ENCODE measurements around the gene BTBD10.
"Not testable (repeated sequence)": the region's sequence is repeated elsewhere in the genome, so short reads cannot be mapped to it uniquely, and the experiment has no call there.

BTBD10 gene

DNA sequence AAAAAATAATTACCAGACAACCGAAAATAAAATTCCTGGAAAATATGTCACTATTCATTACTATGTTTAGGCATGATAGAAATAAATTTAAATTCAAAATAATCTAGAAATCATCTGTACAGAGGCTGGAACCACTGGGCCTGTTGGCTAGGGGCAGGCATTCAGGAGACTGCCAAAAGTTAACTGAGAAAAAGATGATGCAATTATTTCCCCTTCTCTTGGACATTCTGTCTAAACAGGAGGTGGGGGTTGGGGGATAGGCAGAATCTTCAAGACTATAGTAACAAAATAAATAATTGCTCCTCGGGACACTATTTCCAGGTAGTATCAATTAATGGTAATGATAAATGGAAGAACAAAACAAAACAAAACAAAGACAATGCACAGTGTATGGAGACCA, 14.1 kb downstream of the BTBD10 start:
- H3K4me3 ChIP-seq (ENCODE audit: low read depth, low read length) = no peak overlapping the region
- TF ChIP-seq, protein P1, sequence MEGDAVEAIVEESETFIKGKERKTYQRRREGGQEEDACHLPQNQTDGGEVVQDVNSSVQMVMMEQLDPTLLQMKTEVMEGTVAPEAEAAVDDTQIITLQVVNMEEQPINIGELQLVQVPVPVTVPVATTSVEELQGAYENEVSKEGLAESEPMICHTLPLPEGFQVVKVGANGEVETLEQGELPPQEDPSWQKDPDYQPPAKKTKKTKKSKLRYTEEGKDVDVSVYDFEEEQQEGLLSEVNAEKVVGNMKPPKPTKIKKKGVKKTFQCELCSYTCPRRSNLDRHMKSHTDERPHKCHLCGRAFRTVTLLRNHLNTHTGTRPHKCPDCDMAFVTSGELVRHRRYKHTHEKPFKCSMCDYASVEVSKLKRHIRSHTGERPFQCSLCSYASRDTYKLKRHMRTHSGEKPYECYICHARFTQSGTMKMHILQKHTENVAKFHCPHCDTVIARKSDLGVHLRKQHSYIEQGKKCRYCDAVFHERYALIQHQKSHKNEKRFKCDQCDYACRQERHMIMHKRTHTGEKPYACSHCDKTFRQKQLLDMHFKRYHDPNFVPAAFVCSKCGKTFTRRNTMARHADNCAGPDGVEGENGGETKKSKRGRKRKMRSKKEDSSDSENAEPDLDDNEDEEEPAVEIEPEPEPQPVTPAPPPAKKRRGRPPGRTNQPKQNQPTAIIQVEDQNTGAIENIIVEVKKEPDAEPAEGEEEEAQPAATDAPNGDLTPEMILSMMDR (IDR thresholded peaks at IDR 0.05; ENCODE audit: control insufficient read depth, extremely low read depth, insufficient read depth) = no peak
- no peak for DNase-seq (ENCODE audit: low read depth)

DNA sequence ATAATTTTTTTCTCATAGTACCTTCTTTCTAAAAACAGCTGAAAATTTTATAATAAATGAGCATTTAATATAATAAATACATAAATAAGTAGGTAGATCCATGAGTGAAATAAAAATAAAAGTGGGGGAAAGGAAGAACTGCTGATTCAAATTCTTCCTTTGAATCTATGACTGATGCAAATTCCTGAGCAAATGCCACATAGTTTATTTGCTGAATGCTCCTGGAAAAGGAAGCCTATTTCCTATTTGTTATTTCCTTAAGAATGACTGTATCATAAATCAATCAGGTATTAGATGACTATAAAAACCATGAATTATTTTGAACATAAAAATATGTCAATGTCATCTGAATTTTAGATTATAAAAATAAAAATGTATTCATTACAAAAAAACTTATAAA, 16.6 kb downstream of the BTBD10 start:
- no peak for DNase-seq (ENCODE audit: low read depth)
- TF ChIP-seq, protein P1 (IDR thresholded peaks at IDR 0.05; ENCODE audit: control insufficient read depth, extremely low read depth, insufficient read depth) = no peak
- no peak overlapping the region for H3K4me3 ChIP-seq (ENCODE audit: low read depth, low read length)

DNA sequence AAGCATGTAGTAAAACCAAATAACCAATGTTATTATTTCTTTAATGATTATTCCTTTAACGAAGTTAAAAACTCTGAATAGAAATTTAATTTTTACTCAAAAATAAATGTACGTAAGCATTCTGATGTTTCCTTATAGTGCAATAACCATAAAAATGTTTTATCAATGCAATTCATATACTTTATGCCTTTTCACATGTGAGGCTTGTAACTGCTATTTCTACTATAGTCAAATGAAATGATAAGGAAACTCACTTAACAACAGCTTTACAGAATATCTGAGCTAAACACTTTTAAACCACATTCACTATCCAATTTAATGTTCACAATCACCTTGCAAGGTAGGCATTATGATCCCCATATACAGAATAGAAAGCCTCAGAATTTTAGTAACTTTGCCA, 17.4 kb downstream of the BTBD10 start:
- TF ChIP-seq, protein P1 (IDR thresholded peaks at IDR 0.05; ENCODE audit: control insufficient read depth, extremely low read depth, insufficient read depth) = no peak
- no peak for DNase-seq (ENCODE audit: low read depth)
- H3K4me3 ChIP-seq (ENCODE audit: low read depth, low read length) = no peak overlapping the region

DNA sequence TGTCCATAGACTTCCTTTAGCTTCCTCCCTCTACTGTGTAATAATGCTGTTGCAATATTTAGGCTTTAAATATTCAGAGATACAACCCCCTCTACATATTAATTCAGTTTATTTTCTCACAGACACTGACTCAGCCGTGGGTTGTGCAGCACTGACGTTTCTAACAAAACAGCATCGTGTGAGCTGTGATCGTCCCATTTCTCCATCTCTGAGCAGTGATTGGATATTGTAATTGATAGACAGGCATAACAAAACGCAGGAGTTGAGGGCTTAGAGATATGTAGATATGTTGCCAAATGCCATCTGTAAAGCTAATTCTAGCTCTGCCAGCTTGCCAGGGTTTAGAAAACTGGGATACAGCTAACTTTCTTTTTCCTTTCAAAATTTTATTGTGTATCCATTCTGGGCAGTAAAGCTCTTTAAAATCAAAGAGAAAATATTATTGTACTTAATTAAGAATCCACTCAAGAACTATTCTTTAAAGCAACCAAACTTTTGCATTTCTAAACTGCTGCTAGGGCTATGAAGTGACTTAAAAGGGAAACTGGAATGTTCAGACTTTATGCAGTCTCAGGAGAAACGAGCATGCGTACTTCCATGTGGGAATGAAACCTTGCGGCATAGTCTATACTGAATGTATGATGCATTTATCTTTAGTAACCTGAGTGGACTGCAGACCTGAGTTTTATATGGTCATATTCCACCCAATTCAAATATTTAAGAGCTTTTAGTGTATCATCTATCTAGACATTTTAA, 22.7 kb downstream of the BTBD10 start:
- DNase-seq (ENCODE audit: low read depth) = peak; percentile 85
- TF ChIP-seq, protein P1 (IDR thresholded peaks at IDR 0.05; ENCODE audit: control insufficient read depth, extremely low read depth, insufficient read depth) = no peak
- H3K4me3 ChIP-seq (ENCODE audit: low read depth, low read length) = peak overlapping the region; percentile 50

DNA sequence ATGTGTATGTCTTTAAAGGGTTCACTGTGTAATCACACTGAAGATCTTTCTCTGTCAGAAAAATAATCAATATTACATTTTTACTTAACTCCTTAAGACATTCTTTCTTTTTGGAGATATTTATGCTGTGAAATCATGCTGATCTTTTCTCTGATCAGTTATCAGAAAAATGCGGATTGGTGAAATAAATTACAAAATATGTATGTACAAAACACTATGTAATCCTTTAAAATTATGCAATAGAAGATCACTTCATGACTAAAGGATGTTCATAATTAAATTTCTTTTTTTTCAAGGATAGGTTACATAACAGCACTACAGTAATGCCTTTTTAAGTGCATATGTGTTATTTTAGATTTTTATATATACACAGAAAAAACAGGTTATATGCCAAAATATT, 24.7 kb downstream of the BTBD10 start:
- no peak overlapping the region for H3K4me3 ChIP-seq (ENCODE audit: low read depth, low read length)
- TF ChIP-seq, protein P1 (IDR thresholded peaks at IDR 0.05; ENCODE audit: control insufficient read depth, extremely low read depth, insufficient read depth) = no peak

DNA sequence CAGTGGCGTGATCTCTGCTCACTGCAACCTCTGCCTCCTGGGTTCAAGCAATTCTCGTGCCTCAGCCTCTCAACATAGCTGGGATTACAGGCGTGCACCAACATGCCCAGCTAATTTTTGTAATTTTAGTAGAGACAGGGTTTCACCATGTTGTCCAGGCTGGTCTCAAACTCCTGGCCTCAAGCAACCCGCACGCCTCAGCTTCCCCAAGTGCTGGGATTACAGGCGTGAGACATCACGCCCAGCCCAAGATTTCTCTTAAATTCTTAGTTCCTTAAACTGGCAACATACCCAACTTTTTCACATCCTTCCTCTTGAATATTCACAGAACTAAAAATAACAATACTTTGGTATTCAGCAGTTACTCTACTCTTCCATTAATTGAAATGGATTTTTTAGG, 26.2 kb downstream of the BTBD10 start:
- not testable (repeated sequence) for DNase-seq (ENCODE audit: low read depth); H3K4me3 ChIP-seq (ENCODE audit: low read depth, low read length)

More for the DNA sequence above, 24.7 kb downstream of the BTBD10 start:
- no peak for DNase-seq (ENCODE audit: low read depth)

DNA sequence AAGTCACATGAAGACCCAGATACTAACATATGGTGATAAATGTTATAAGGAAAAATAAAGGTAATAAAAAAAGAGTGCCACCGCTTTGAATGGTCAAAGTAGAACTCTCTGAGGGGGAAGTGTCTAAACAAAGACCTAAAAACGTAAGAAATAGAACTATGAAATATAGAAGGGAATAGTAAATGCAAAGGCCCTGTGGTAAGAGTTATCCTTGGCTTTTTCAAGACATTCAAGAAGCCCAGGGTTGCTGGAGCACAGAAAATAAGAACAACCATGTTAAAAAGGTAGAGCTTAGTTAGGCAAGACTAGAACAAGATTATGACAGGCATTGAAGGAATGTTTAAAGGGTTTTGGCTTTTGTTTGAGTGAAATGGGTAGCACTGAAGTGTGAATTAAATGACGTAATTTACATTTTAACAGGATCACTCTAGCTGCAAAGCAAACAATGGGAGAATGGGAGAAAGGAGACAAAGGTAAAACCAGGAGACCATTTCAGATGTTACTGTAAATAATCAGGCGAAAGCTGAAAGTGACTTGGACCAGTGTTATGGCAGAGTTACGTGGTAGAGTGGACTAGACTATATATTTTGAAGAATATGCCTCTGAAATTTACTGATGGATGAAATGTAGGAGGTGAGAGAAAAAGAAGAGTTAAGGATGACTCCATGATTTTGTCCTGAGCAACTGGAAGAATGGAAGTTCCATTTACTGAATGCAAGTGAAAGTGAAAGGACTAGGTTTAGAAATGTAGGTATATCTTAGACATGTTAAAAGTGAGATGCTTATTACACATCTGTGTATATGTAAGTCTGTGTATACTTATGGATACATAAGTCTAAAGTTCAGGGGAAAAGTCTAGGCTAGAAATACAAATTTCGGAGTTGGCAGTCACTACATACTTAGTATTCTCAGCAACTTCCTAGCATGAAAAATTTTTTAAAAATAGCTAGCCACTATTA, 28.5 kb downstream of the BTBD10 start:
- TF ChIP-seq, protein P1 (IDR thresholded peaks at IDR 0.05; ENCODE audit: control insufficient read depth, extremely low read depth, insufficient read depth) = no peak
- DNase-seq (ENCODE audit: low read depth) = no peak
- no peak overlapping the region for H3K4me3 ChIP-seq (ENCODE audit: low read depth, low read length)
